Measurements from ENCODE around the gene SHC2. TPM values are rescaled to one million over a fixed set of nuclear protein-coding genes. Genes with fewer than 3 reads are reported as not detected.

Gene SHC2
- total RNA-seq, 2 experiments from 2014 or later, result 0.36 to 0.42 TPM

- H3K27ac ChIP-seq (ENCODE audit: low read depth in 1 of 2, low read length in 2 of 2), result no peak overlapping the region
- peaks cover 11 to 22% of the 10 kb centered on the region in 2 experiments for H3K27me3 ChIP-seq (ENCODE audit: control insufficient read depth in 1 of 2, insufficient read depth in 2 of 2, low read length in 2 of 2)
- ATAC-seq (ENCODE audit: poor library complexity) (no peak), DNase-seq (no peak)
- intact Hi-C loops (cut with DNase I, micrococcal nuclease), result no loop called here
- Mint-ChIP-seq H3K4me3 (no peak overlapping the region), H3K9me3 (no peaks in the 10 kb centered on the region), H3K27ac (no peak overlapping the region), H3K27me3 (peaks cover 22% of the 10 kb centered on the region), H3K4me1 (ENCODE audit: low read depth) (no peaks in the 10 kb centered on the region), H3K36me3 (ENCODE audit: low read depth) (no peaks in the 10 kb centered on the region)
- TF ChIP-seq, protein P1, sequence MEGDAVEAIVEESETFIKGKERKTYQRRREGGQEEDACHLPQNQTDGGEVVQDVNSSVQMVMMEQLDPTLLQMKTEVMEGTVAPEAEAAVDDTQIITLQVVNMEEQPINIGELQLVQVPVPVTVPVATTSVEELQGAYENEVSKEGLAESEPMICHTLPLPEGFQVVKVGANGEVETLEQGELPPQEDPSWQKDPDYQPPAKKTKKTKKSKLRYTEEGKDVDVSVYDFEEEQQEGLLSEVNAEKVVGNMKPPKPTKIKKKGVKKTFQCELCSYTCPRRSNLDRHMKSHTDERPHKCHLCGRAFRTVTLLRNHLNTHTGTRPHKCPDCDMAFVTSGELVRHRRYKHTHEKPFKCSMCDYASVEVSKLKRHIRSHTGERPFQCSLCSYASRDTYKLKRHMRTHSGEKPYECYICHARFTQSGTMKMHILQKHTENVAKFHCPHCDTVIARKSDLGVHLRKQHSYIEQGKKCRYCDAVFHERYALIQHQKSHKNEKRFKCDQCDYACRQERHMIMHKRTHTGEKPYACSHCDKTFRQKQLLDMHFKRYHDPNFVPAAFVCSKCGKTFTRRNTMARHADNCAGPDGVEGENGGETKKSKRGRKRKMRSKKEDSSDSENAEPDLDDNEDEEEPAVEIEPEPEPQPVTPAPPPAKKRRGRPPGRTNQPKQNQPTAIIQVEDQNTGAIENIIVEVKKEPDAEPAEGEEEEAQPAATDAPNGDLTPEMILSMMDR (IDR thresholded peaks at IDR 0.05), result no peak
- ChIA-PET CTCF (no interaction called here), POLR2A (no interaction called here)
- H3K36me3 ChIP-seq (ENCODE audit: insufficient read depth, low read length), result no peaks in the 10 kb centered on the region
- H3K9me3 ChIP-seq (ENCODE audit: control insufficient read depth in 1 of 2, insufficient read depth in 1 of 2, low read length in 2 of 2), result peaks cover 0 to 22% of the 10 kb centered on the region in 2 experiments
- H3K4me1 ChIP-seq (ENCODE audit: insufficient read depth, low read length), result peaks cover under 1% of the 10 kb centered on the region
- no peak overlapping the region for H3K4me3 ChIP-seq (ENCODE audit: low read length)
Measured at GRCh38 chr19:402786-403185, 58.0 kb downstream of the SHC2 start.

GRCh38 chr19:401866-402511, 58.8 kb downstream of the SHC2 start:
- no peak for DNase-seq
- Mint-ChIP-seq H3K4me1 (ENCODE audit: low read depth) (no peaks in the 10 kb centered on the region), H3K27ac (no peak overlapping the region), H3K4me3 (no peak overlapping the region), H3K36me3 (ENCODE audit: low read depth) (no peaks in the 10 kb centered on the region), H3K9me3 (no peaks in the 10 kb centered on the region), H3K27me3 (peaks cover 22% of the 10 kb centered on the region)
- Histone ChIP-seq H3K36me3 (ENCODE audit: insufficient read depth, low read length) (no peaks in the 10 kb centered on the region), H3K4me1 (ENCODE audit: insufficient read depth, low read length) (no peaks in the 10 kb centered on the region), H3K27ac (ENCODE audit: low read depth in 1 of 2, low read length in 2 of 2) (no peak overlapping the region), H3K9me3 (ENCODE audit: control insufficient read depth in 1 of 2, insufficient read depth in 1 of 2, low read length in 2 of 2) (peaks cover 0 to 28% of the 10 kb centered on the region in 2 experiments), H3K4me3 (ENCODE audit: low read length) (no peak overlapping the region), H3K27me3 (ENCODE audit: control insufficient read depth in 1 of 2, insufficient read depth in 2 of 2, low read length in 2 of 2) (peaks cover 10 to 18% of the 10 kb centered on the region in 2 experiments)
- TF ChIP-seq, protein P1 (IDR thresholded peaks at IDR 0.05), result no peak
- POLR2A ChIA-PET, result no interaction called here
- CTCF ChIA-PET, result no interaction called here
- no peak for ATAC-seq (ENCODE audit: poor library complexity)
- intact Hi-C loops (cut with DNase I, micrococcal nuclease), result no loop called here

GRCh38 chr19:400976-401865, 59.6 kb downstream of the SHC2 start:
- CTCF ChIA-PET, result no interaction called here
- DNase-seq, result no peak
- TF ChIP-seq, protein P1 (IDR thresholded peaks at IDR 0.05), result no peak

More at GRCh38 chr19:400976-401865, 59.6 kb downstream of the SHC2 start:
- Histone ChIP-seq H3K27me3 (ENCODE audit: control insufficient read depth in 1 of 2, insufficient read depth in 2 of 2, low read length in 2 of 2) (peaks cover 10 to 12% of the 10 kb centered on the region in 2 experiments), H3K9me3 (ENCODE audit: control insufficient read depth in 1 of 2, insufficient read depth in 1 of 2, low read length in 2 of 2) (peaks cover 0 to 23% of the 10 kb centered on the region in 2 experiments), H3K36me3 (ENCODE audit: insufficient read depth, low read length) (no peaks in the 10 kb centered on the region), H3K27ac (ENCODE audit: low read depth in 1 of 2, low read length in 2 of 2) (no peak overlapping the region), H3K4me3 (ENCODE audit: low read length) (no peak overlapping the region), H3K4me1 (ENCODE audit: insufficient read depth, low read length) (no peaks in the 10 kb centered on the region)
- POLR2A ChIA-PET, result no interaction called here
- Mint-ChIP-seq H3K4me1 (ENCODE audit: low read depth) (no peaks in the 10 kb centered on the region), H3K9me3 (no peaks in the 10 kb centered on the region), H3K36me3 (ENCODE audit: low read depth) (no peaks in the 10 kb centered on the region), H3K27me3 (peaks cover 22% of the 10 kb centered on the region), H3K27ac (no peak overlapping the region), H3K4me3 (no peak overlapping the region)
- ATAC-seq (ENCODE audit: poor library complexity), result no peak
- intact Hi-C loops (cut with DNase I, micrococcal nuclease), result no loop called here

All from CD4-positive, alpha-beta T cell (primary cell).